Measurements from ENCODE around the gene MPC1L. TPM values are rescaled to one million over a fixed set of nuclear protein-coding genes. Genes with fewer than 3 reads are reported as not detected.
"Not testable (repeated sequence)": the region's sequence is repeated elsewhere in the genome, so short reads cannot be mapped to it uniquely, and the experiment has no call there.

The MPC1L gene
- total RNA-seq, 4 donors from 2014 or later, result not detected

DNA sequence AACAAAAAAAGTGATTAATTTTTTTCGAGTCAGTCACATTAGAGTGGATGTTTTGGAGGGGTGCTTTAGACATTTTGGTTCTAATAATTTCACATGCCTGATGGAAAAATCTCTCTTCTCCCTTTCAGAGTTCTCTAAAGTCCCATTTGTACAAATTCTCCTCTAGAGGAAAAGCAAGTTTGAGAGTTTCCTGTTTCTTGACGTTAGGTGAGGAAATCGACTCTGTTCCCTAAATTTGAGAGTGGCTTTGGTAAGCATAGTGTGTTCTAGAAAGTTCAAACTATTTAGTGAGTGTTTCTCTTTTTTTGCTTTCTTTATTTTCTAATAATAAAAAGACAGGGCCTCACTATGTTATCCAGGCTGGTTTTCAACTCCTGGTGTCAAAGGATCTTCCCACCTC, 44.1 kb upstream of the MPC1L start:
- Histone ChIP-seq H3K4me3 (replicated peaks in 1 of 3) (no peak overlapping the region), H3K9me3 (no peaks in the 10 kb centered on the region), H3K36me3 (no peaks in the 10 kb centered on the region), H3K27ac (peak overlapping the region in 1 of 3 donors; percentile 61), H3K27me3 (no peaks in the 10 kb centered on the region), H3K4me1 (peaks cover 0 to 7% of the 10 kb centered on the region in 2 donors)
- TF ChIP-seq POLR2A (IDR thresholded peaks at IDR 0.05), result no peak
- TF ChIP-seq, protein P1, sequence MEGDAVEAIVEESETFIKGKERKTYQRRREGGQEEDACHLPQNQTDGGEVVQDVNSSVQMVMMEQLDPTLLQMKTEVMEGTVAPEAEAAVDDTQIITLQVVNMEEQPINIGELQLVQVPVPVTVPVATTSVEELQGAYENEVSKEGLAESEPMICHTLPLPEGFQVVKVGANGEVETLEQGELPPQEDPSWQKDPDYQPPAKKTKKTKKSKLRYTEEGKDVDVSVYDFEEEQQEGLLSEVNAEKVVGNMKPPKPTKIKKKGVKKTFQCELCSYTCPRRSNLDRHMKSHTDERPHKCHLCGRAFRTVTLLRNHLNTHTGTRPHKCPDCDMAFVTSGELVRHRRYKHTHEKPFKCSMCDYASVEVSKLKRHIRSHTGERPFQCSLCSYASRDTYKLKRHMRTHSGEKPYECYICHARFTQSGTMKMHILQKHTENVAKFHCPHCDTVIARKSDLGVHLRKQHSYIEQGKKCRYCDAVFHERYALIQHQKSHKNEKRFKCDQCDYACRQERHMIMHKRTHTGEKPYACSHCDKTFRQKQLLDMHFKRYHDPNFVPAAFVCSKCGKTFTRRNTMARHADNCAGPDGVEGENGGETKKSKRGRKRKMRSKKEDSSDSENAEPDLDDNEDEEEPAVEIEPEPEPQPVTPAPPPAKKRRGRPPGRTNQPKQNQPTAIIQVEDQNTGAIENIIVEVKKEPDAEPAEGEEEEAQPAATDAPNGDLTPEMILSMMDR (IDR thresholded peaks at IDR 0.05), result no peak
- DNase-seq, result no peak
- 69 to 72% methylated on average over 3 of the region's 3 CpGs for WGBS, 2 donors
- intact Hi-C loops (cut with DNase I), result no loop called here

DNA sequence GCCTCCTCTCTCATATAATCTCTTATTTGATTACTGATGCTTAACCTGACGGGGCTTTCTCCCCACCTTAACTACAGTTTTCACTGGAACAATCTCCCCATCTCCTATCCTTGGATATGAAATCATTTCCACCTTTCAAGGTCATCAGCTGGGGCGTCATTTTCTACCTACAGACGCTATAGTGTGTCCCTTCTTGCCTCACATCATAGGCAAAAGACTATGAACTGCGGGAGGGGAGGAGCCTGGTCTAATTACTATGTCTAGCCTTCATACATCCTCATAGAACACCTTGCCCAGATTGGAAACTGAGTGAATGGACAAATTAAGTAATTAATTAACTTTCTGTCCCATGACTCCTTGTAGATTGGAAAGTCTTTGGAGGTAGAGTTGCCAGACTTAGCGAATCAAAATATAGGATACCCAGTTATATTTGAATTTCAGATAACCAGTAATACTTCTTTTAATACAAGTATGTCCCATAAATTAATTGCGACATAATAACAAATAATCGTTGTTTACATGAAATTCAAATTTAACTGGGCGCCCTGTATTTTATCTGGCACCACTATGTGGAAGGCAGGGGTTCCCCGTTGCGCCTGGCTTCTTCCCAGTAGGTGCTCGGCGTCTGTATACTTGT, 43.2 kb upstream of the MPC1L start:
- H3K9me3 ChIP-seq, result no peaks in the 10 kb centered on the region
- peak overlapping the region in 2 of 3 donors; percentile 62 to 70 for H3K4me3 ChIP-seq (replicated peaks in 1 of 3)
- no peak for DNase-seq
- peak overlapping the region; percentile 34 to 84 (median 76) for H3K27ac ChIP-seq
- peaks cover 0 to 7% of the 10 kb centered on the region in 2 donors for H3K4me1 ChIP-seq
- no peaks in the 10 kb centered on the region for H3K36me3 ChIP-seq
- H3K27me3 ChIP-seq, result no peaks in the 10 kb centered on the region
- intact Hi-C loops (cut with DNase I), result no loop called here
- no peak for TF ChIP-seq POLR2A (IDR thresholded peaks at IDR 0.05)
- TF ChIP-seq, protein P1 (IDR thresholded peaks at IDR 0.05), result no peak
- WGBS, 2 donors, result 13 to 19% methylated on average over 11 to 12 of the region's 12 CpGs

DNA sequence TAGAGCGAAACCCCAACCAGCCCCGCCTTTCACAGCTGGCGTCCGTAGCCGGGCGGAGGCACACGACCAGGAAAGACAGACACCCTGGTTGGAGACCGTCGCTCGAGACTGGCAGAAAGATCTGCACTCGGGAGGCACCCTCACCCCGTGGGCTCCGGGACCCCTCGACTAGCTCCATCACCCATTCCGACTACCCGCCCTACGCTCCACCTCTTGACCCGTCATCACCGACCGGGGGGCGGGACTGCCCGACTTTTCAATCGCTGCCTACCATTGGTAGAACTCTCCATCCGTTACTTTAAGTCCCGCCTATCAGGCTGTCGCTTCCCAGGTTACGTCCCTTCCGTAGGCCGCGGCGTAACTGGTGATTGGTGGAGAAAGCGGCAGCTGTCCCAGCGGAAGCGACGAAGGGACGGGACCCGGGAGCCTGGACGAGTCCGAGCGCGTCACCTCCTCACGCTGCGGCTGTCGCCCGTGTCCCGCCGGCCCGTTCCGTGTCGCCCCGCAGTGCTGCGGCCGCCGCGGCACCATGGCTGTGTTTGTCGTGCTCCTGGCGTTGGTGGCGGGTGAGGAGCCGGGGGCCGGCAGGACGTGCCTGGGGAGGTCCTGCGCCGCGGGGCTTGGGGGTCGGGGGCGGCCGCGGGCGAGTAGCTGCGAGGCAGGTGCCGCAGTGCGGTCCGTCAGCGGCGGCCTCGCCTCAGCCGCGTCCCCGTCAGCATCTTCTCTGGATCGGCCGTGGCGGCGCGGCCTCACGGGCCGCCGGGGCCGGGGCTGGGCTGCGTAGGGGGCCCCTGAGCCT, 42.5 kb upstream of the MPC1L start, which contains the start of gene ATP6AP2:
Gene ATP6AP2 (plus strand): TSS at position 434 of the 799 bp plus-strand sequence. CDS start 96 bp downstream, at position 530.
- Histone ChIP-seq H3K4me1 (peaks cover 0 to 7% of the 10 kb centered on the region in 2 donors), H3K27ac (peak within 1 kb of the TSS; percentile 76 to 84 (median 76)), H3K9me3 (no peaks in the 10 kb centered on the region), H3K36me3 (no peaks in the 10 kb centered on the region), H3K27me3 (no peaks in the 10 kb centered on the region), H3K4me3 (replicated peaks in 1 of 3) (peak within 1 kb of the TSS; percentile 58 to 70 (median 62))
- TF ChIP-seq, protein P1 (IDR thresholded peaks at IDR 0.05), result no peak
- peak; percentile 74 to 95 for TF ChIP-seq POLR2A (IDR thresholded peaks at IDR 0.05)
- intact Hi-C loops (cut with DNase I), result no loop called here
- peak; percentile 91 to 94 for DNase-seq
- WGBS, 2 donors, result 0% methylated on average over 2 to 16 of the region's 89 CpGs

DNA sequence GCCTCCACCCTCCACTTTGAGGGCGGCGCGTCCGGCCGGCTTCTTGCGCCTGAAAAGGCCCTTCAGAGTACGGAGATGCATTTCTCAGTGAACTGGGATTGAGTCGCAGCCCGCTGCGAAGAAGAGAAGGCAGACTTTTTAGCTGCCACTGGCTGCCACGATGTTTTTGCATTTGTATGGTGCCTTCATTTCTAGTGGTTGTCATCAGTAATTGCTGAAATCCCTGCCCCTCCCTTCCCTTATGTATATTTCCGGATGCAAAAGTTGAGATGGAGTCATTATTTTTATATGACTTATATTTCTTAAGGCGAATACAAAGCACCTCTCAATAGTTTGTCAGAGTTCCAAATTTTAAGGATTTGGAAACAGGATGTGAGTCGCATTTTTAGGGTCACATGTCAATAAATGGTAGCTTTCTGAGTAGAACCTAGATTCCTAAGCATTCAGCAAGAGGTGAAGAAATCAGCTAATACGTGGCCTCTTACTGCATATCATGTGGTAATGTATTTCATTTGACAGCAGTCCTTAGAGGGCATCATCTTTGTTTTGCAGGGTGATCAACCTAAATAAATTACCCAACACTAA, 41.8 kb upstream of the MPC1L start:
- Histone ChIP-seq H3K27me3 (no peaks in the 10 kb centered on the region), H3K36me3 (no peaks in the 10 kb centered on the region), H3K27ac (peak overlapping the region; percentile 72 to 84 (median 76)), H3K9me3 (no peaks in the 10 kb centered on the region), H3K4me3 (replicated peaks in 1 of 3) (peak overlapping the region; percentile 33 to 62 (median 58)), H3K4me1 (peaks cover 0 to 9% of the 10 kb centered on the region in 2 donors)
- intact Hi-C loops (cut with DNase I), result no loop called here
- 6% methylated on average over 5 to 8 of the region's 15 CpGs for WGBS, 2 donors
- TF ChIP-seq, protein P1 (IDR thresholded peaks at IDR 0.05), result no peak
- no peak for TF ChIP-seq POLR2A (IDR thresholded peaks at IDR 0.05)
- no peak for DNase-seq

DNA sequence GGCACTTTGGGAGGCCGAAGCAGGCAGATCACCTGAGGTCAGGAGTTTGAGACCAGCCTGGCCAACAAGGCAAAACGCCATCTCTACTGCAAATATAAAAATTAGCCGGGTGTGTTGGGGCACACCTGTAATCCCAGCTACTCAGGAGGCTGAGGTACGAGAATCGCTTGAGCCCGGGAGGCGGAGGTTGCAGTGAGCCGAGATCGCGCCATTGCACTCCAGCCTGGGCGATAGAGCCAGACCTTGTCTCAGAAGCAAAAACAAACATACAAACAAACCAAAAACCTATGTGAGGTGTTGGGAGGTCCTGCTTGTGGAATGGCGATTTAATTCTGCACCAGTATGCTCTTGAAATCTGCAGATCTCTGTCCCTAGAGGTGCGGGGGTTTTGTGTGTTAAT, 41.0 kb upstream of the MPC1L start:
- DNase-seq; intact Hi-C loops (cut with DNase I); H3K27ac ChIP-seq; H3K4me3 ChIP-seq (replicated peaks in 1 of 3); H3K9me3 ChIP-seq; H3K27me3 ChIP-seq; H3K36me3 ChIP-seq: not testable (repeated sequence)
- 72 to 97% methylated on average over 3 to 13 of the region's 13 CpGs for WGBS, 2 donors
- peaks cover 0 to 16% of the 10 kb centered on the region in 2 donors for H3K4me1 ChIP-seq
